Endometrium (tissue), 2 donors: ENCODE measurements around the gene FSIP1.
A peak's percentile ranks its signal among the peaks of the same experiment; 100 is the strongest.

Source experiments
- FAIRE-seq: peaks from 2 replicates; lab custom pipeline; 2012; peaks lifted over from hg19 to GRCh38; lab: Jason Lieb, UNC
- donor health status: control.
- donor health status: control.

Gene FSIP1

GRCh38 chr15:39720081-39720480 is 62.6 kb downstream of the FSIP1 start:
- FAIRE-seq, result no peak

- no peak for FAIRE-seq
Observed at GRCh38 chr15:39719109-39719508, 63.5 kb downstream of the FSIP1 start.

- FAIRE-seq, result no peak
Observed at GRCh38 chr15:39717134-39717533, 65.5 kb downstream of the FSIP1 start.

GRCh38 chr15:39714251-39714650 is 68.4 kb downstream of the FSIP1 start:
- no peak for FAIRE-seq

GRCh38 chr15:39713846-39714245 is 68.8 kb downstream of the FSIP1 start:
- FAIRE-seq, result no peak

DNA sequence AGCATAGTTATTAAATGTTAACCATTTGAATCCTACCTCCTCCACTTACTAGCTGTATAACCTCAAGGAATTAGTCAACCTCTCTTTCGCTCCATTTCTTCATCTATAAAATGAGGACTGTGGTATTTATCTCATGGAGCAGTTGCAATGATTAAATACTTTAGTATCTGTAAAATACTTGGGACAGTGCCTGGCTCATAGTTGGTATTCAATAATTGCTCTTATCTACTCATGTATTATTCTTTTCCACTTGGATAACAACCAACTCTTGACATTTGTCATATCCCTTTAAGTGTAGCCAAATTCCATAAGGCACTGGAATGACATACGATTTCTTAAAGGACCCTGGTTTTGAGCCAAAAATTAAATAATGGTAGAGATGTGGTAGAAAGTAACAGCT is 72.0 kb downstream of the FSIP1 start:
- FAIRE-seq, result no peak

DNA sequence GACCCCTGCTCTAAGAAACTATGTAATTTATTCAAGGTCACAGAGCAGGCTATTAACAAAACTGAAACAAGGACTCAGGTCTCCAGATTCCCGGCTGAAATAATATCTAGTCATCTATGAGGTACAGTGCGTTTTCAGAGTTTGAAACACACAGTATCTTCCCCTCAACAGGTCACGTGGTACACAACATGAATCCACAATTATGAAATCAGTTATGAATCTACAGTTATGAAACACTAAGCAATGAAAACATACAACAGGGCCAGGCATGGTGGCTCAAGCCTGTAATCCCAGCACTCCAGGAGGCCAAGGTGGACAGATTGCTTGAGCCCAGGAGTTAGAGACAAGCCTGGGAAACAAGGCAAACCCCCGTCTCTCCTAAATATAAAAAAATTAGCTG is 72.7 kb downstream of the FSIP1 start:
- FAIRE-seq, result no peak

DNA sequence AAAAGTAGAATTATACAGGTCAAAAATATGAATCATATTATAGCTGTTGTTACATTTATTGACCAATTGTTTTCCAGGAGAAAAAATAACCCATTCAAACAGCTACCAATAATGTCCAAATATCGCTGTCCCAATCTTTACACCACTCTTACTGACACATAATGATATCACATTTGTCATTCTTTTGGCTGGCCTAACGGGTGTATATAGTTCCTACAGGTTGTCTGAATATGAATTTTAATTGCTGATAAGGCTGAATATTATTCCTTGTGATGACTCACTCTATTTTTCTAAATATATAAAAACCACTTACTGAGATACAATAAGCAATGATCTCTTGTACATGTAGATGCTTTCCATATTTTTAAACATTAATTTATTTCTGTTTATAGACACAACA is 76.4 kb downstream of the FSIP1 start:
- FAIRE-seq, result no peak

- no peak for FAIRE-seq
Observed at GRCh38 chr15:39704689-39705088, 78.0 kb downstream of the FSIP1 start.

- no peak for FAIRE-seq
Observed at GRCh38 chr15:39704235-39704634, 78.4 kb downstream of the FSIP1 start.

DNA sequence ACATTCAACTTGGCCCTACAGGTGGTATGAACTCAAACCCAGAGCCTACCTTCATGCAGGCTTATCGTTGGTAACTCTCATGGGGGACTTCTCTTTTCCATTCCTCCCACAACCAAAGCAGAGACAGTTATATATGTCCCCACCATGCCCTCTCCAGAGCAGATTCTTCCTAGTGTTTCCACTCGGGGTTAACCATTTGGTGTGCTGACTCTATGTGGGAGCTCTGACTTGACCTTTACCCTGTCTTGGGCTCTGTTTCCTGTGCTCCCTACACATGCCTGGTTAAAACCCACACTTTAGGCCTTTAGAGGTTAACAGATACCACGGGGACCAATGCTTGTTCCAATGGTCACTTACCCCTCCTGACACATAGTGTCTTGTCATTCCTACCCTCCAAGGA is 80.7 kb downstream of the FSIP1 start:
- FAIRE-seq, result no peak

GRCh38 chr15:39700375-39700700 is 82.3 kb downstream of the FSIP1 start:
- FAIRE-seq, result no peak

- FAIRE-seq, result no peak
Observed at GRCh38 chr15:39699516-39700374, 82.9 kb downstream of the FSIP1 start.

DNA sequence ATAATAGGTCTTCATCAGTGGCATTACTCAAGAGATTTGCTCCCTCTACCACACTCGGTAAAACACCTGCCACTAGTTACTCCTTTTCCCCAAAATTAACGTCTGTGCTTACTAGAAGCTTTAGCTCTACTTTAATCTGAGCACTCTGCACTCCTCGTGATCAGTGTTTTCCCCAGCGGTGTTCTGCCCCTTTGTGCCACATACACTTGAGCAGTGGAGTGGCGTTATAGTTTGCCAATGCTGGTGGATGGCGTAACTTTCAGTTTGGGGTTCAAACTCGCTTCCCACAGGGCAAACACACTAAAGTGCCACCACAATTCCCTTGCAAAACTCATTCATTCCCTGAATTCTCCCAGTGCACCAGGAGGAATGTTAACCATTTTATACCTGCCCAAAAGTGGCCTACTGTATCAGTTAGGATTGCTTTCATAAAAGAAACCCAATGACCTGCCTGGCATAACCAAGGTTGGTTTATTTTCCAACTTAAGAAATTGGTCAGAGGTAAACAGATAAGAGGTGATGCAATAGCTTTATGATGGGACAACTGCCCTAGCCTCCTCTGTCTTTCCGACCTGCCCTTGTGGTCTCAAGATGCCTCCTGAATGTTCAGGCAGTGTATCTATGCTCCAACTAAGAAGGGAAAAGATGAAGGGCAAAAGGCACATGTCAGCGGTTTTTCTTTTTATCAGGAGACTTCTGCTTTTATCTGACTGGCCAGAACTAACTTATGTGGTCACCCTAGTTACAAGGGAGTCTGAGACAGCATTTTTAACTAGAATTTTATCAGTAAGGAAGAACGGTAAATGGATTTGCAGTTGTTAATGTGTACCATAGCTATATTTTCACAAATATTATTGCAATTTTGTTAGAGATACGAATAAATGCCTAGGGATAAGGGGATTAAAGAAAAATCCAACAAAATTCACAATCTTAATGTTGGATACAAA is 83.9 kb downstream of the FSIP1 start:
- no peak for FAIRE-seq

DNA sequence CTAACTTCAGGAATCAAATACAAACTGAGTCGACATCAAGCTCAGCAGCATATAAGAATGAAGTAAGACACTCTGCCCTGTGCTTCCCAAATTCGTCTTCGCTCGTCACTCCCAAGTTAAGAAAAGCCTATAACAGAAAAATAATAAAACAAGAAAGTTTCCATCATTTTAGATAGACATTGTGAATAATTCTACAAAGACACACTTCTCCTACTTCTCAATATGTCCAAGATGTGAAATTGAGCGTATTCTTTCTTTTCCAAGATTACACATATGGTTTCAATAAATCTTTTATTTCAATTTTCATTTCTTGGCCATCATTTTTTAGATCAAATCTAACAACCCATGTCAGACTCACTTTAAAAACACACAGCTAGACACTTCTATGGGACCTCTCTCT is 85.1 kb downstream of the FSIP1 start:
- no peak for FAIRE-seq

DNA sequence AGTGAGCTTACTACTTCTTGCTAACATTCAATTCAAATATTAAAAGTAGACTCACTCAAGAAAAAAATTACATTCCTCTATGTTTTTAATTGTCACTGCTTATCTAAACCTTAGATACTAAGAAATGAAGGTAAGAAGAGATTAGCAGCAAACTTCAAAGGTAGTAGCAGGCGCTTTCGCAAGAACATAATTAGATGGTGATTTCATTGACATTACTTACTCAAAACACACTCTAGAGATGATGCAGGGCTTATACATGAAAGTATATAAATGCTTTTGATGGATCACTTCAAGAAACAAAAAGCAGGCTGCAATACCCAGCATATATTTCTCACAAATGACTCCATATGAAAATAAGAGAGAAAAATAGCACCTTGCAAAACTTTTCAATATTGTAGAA is 86.8 kb downstream of the FSIP1 start:
- FAIRE-seq, result no peak

DNA sequence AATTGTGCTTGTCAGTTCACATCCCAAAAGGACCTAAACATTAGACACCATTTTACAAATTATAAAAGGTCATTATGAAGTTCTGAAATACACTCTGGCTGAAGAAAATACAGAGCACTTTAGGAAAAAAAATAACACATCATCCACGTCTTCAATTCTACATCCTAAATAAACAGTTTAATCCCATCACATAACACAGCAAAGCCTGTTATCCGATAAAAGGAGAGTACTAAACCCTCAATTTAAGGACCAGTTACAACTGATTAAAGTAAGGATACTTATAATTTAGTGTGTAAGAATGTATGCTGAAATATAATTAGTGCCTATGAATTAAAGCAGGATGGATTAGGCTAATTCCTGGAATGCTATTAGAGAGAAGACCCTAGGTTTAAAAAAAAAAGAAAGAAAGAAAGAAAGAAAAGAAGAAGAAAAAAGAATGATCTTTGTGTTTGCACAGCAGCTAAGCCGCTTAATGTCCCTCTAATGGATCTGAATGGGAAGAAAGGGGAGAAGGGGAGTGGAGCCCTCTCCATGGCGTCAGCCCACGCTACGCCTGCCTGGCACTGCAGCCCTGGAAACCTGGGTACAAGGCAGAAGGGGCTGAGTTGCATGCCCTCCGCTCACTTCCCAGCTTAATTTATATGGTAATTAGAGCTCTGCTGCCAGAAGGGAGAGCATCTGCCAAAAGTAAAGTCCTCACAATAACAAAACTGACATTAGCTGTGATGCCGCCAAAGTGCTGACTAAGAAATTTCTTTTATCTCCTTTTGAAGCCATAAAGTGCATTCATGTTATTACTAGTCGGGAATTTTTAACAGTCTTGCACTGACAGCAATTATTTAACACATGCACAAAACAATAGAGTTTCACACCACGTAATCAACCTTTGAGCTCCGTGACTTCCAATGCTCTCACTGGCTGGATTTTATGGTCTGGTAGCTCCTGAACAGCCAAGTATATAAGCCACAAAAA is 90.0 kb downstream of the FSIP1 start:
- peak; percentile 4 for FAIRE-seq

- no peak for FAIRE-seq
Observed at GRCh38 chr15:39690881-39691634, 91.6 kb downstream of the FSIP1 start.

- FAIRE-seq, result no peak
Observed at GRCh38 chr15:39687965-39688364, 94.7 kb downstream of the FSIP1 start.

- peak; percentile 76 for FAIRE-seq
Observed at GRCh38 chr15:39685999-39686613, 96.5 kb downstream of the FSIP1 start.

GRCh38 chr15:39685367-39685766 is 97.3 kb downstream of the FSIP1 start:
- no peak for FAIRE-seq
